Body of pancreas (tissue), 4 donors: Measurements from ENCODE around the gene CLHC1.
"Not testable (repeated sequence)": the region's sequence is repeated elsewhere in the genome, so short reads cannot be mapped to it uniquely, and the experiment has no call there.

Experiments
- CTCF ChIP-seq, 7 experiments: fragments of 450-650 bp in 4 of 7; fragments of 200-600 bp in 3 of 7; sonication (generic) in 3 of 7; IDR thresholded peaks; one replicate each; pipeline ENCODE4 v1.5.1; 2016 to 2019; ENCODE audit warnings: antibody characterized with exemption in 7 of 7
- POLR2A ChIP-seq, 3 donors: fragments of 450-650 bp; IDR thresholded peaks; one replicate each; pipeline ENCODE4 v1.6.1; 2016; ENCODE audit warnings: antibody characterized with exemption in 3 of 3, mild to moderate bottlenecking in 2 of 3

DNA sequence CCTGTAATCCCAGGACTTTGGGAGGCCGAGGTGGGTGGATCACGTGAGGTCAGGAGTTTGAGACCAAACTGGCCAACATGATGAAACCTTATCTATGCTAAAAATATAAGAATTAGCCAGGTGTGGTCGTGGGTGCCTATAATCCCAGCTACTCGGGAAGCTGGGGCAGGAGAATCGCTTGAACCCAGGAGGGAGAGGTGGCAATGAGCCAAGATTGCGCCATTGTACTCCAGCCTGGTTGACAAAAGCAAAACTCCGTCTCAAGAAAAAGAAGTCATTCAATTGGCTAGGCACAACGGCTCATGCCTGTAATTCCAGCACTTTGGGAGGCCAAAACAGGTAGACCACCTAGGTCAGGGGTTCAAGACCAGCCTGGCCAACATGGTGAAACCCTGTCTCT, 9.5 kb upstream of the CLHC1 start:
- not testable (repeated sequence) for TF ChIP-seq CTCF, POLR2A (IDR thresholded peaks at IDR 0.05)
